WTC11 (cell line): ENCODE data around the gene TOMM6. TPM values are rescaled to one million over a fixed set of nuclear protein-coding genes. Genes with fewer than 3 reads are reported as not detected.
A peak's percentile ranks its signal among the peaks of the same experiment; 100 is the strongest.

Experiments used
- ATAC-seq: fragments of 200-7000 bp; cut with Tn5 transposase; 2 replicates; pipeline ENCODE4 v1.10.0; 2021; ENCODE audit warnings: mild to moderate bottlenecking, moderate library complexity
- CTCF ChIA-PET: fragments of 300-600 bp; sonication (Branson Sonifier 250); formaldehyde crosslinking; loops from one replicate; lab custom pipeline; 2021; ENCODE audit warnings: antibody characterized with exemption; lab: Charles Lee
- POLR2A ChIA-PET: fragments of 350-600 bp; sonication (Branson Sonifier 250); formaldehyde crosslinking; loops from one replicate; lab custom pipeline; 2021; ENCODE audit warnings: antibody characterized with exemption; lab: Charles Lee
- DNase-seq: peaks from one replicate; pipeline ENCODE4 v3.0.0; 2021; ENCODE audit warnings: low spot score
- H3K27ac Mint-ChIP-seq: 2 replicates; pipeline ENCODE4 v1.8.0; 2021; ENCODE audit warnings: mixed read lengths
- H3K27me3 Mint-ChIP-seq: 2 replicates; pipeline ENCODE4 v1.8.0; 2021; ENCODE audit warnings: low read depth, mild to moderate bottlenecking, moderate library complexity, mixed read lengths
- H3K36me3 Mint-ChIP-seq: 2 replicates; pipeline ENCODE4 v1.8.0; 2021; ENCODE audit warnings: mixed read lengths
- H3K4me1 Mint-ChIP-seq: 2 replicates; pipeline ENCODE4 v1.8.0; 2022; ENCODE audit warnings: mixed read lengths
- H3K4me3 Mint-ChIP-seq: 2 replicates; pipeline ENCODE4 v1.8.0; 2021; ENCODE audit warnings: mild to moderate bottlenecking, moderate library complexity, mixed read lengths
- H3K9me3 Mint-ChIP-seq: 2 replicates; pipeline ENCODE4 v1.8.0; 2021; ENCODE audit warnings: mixed read lengths
- ATF3 ChIP-seq: sonication (generic); formaldehyde crosslinking; conservative IDR thresholded peaks from 2 replicates; pipeline ENCODE4 v1.8.1; 2022; ENCODE audit warnings: mild to moderate bottlenecking, missing genetic modification reagents
- CREM ChIP-seq: sonication (generic); formaldehyde crosslinking; IDR thresholded peaks from 2 replicates; pipeline ENCODE4 v1.8.1; 2022; ENCODE audit warnings: mild to moderate bottlenecking, missing genetic modification reagents, moderate library complexity
- CTCF ChIP-seq: fragments of 200-600 bp; IDR thresholded peaks from 2 replicates; pipeline ENCODE4 v1.8.0; 2022; ENCODE audit warnings: antibody characterized with exemption
- E2F1 ChIP-seq: sonication (generic); formaldehyde crosslinking; IDR thresholded peaks from 2 replicates; pipeline ENCODE4 v1.8.0; 2022; ENCODE audit warnings: mild to moderate bottlenecking, missing genetic modification reagents
- E2F4 ChIP-seq: sonication (generic); formaldehyde crosslinking; IDR thresholded peaks from 2 replicates; pipeline ENCODE4 v1.8.1; 2022; ENCODE audit warnings: low read depth, mild to moderate bottlenecking, moderate library complexity, missing genetic modification reagents, borderline replicate concordance
- ESRRA ChIP-seq: sonication (generic); formaldehyde crosslinking; IDR thresholded peaks from 2 replicates; pipeline ENCODE4 v1.8.1; 2022; ENCODE audit warnings: mild to moderate bottlenecking, missing genetic modification reagents, borderline replicate concordance
- FOXK1 ChIP-seq: sonication (generic); formaldehyde crosslinking; IDR thresholded peaks from 2 replicates; pipeline ENCODE4 v1.8.0; 2022; ENCODE audit warnings: mild to moderate bottlenecking, moderate library complexity, missing genetic modification reagents
- GABPB1 ChIP-seq: sonication (generic); formaldehyde crosslinking; IDR thresholded peaks from 2 replicates; pipeline ENCODE4 v1.8.1; 2023; ENCODE audit warnings: mild to moderate bottlenecking, missing genetic modification reagents
- HMGA2 ChIP-seq: fragments of 250-450 bp; sonication (Bioruptor Pico); IDR thresholded peaks from 2 replicates; pipeline ENCODE4 v1.4.0; 2021; ENCODE audit warnings: mild to moderate bottlenecking, moderate library complexity
- IRF2 ChIP-seq: sonication (generic); formaldehyde crosslinking; IDR thresholded peaks from 2 replicates; pipeline ENCODE4 v1.8.0; 2022; ENCODE audit warnings: low read depth, missing genetic modification reagents, borderline replicate concordance
- JUN ChIP-seq: sonication (generic); formaldehyde crosslinking; IDR thresholded peaks from 2 replicates; pipeline ENCODE4 v1.8.0; 2023; ENCODE audit warnings: mild to moderate bottlenecking, missing genetic modification reagents
- KAT7 ChIP-seq: sonication (generic); formaldehyde crosslinking; IDR thresholded peaks from 2 replicates; pipeline ENCODE4 v1.8.1; 2023; ENCODE audit warnings: missing genetic modification reagents, mild to moderate bottlenecking, borderline replicate concordance
- MAX ChIP-seq: sonication (generic); formaldehyde crosslinking; IDR thresholded peaks from 2 replicates; pipeline ENCODE4 v1.8.0; 2022; ENCODE audit warnings: mild to moderate bottlenecking, missing genetic modification reagents
- MYBL2 ChIP-seq: sonication (generic); formaldehyde crosslinking; IDR thresholded peaks from 2 replicates; pipeline ENCODE4 v1.8.1; 2023; ENCODE audit warnings: mild to moderate bottlenecking, moderate library complexity, missing genetic modification reagents
- NR1H2 ChIP-seq: sonication (generic); formaldehyde crosslinking; IDR thresholded peaks from 2 replicates; pipeline ENCODE4 v1.9.0; 2021; ENCODE audit warnings: mild to moderate bottlenecking, moderate library complexity, missing genetic modification reagents
- NR2C2 ChIP-seq: sonication (generic); formaldehyde crosslinking; IDR thresholded peaks from 2 replicates; pipeline ENCODE4 v1.8.0; 2022; ENCODE audit warnings: mild to moderate bottlenecking, missing genetic modification reagents
- RELA ChIP-seq: sonication (generic); formaldehyde crosslinking; IDR thresholded peaks from 2 replicates; pipeline ENCODE4 v1.8.1; 2022; ENCODE audit warnings: missing genetic modification reagents, mild to moderate bottlenecking, borderline replicate concordance
- SMAD3 ChIP-seq: sonication (generic); formaldehyde crosslinking; IDR thresholded peaks from 2 replicates; pipeline ENCODE4 v1.8.0; 2022; ENCODE audit warnings: missing genetic modification reagents, mild to moderate bottlenecking, borderline replicate concordance
- SP1 ChIP-seq: sonication (generic); formaldehyde crosslinking; conservative IDR thresholded peaks from 2 replicates; pipeline ENCODE4 v1.8.1; 2022; ENCODE audit warnings: missing genetic modification reagents
- TEAD4 ChIP-seq: sonication (generic); formaldehyde crosslinking; IDR thresholded peaks from 2 replicates; pipeline ENCODE4 v1.8.0; 2022; ENCODE audit warnings: mild to moderate bottlenecking, missing genetic modification reagents
- ZMAT4 ChIP-seq: fragments of 250-450 bp; sonication (Bioruptor Pico); IDR thresholded peaks from 2 replicates; pipeline ENCODE4 v1.9.0; 2021; ENCODE audit warnings: mild to moderate bottlenecking
- ZNF121 ChIP-seq: sonication (generic); formaldehyde crosslinking; IDR thresholded peaks from 2 replicates; pipeline ENCODE4 v1.8.0; 2023; ENCODE audit warnings: missing genetic modification reagents
- ZNF263 ChIP-seq: sonication (generic); formaldehyde crosslinking; IDR thresholded peaks from 2 replicates; pipeline ENCODE4 v1.8.1; 2022; ENCODE audit warnings: low read depth, mild to moderate bottlenecking, moderate library complexity, missing genetic modification reagents
- ZNF423 ChIP-seq: fragments of 250-450 bp; sonication (Bioruptor Pico); IDR thresholded peaks from 2 replicates; pipeline ENCODE4 v2.1.2; 2022; ENCODE audit warnings: mild to moderate bottlenecking, moderate library complexity
- total RNA-seq: library from RNA; stranded (reverse); gene quantifications from 3 replicates; pipeline ENCODE4 v1.2.3, GENCODE V29; 2021

TOMM6 gene
- total RNA-seq, 1 experiment from 2014 or later, result 233 TPM

- CTCF ChIA-PET, result interaction anchor here (0.9 to 1.0 kb wide), 2 partner anchors 12 to 19 kb away, joined by 3 read pairs; partner anchors contain the start of gene FRS3
- H3K27ac Mint-ChIP-seq, result no peak overlapping the region; the same call in 1 of the 2 replicates
- peaks cover 3% of the 10 kb centered on the region; the same call in 1 of the 2 replicates for H3K36me3 Mint-ChIP-seq
- H3K4me1 Mint-ChIP-seq, result peaks cover 12% of the 10 kb centered on the region
- H3K27me3 Mint-ChIP-seq, result no peaks in the 10 kb centered on the region
- no peak; the same call in 1 of the 2 replicates for ATAC-seq
- POLR2A ChIA-PET, result no interaction called here
- H3K9me3 Mint-ChIP-seq, result no peaks in the 10 kb centered on the region
- no peak for DNase-seq
- no peak overlapping the region for H3K4me3 Mint-ChIP-seq
- TF ChIP-seq MYBL2 (CRISPR knock-in tag), result no peak
- TF ChIP-seq SP1 (CRISPR knock-in tag), result no peak
- TF ChIP-seq ZNF423 (CRISPR knock-in tag), result no peak
- no peak for TF ChIP-seq E2F1
- TF ChIP-seq E2F4 (CRISPR knock-in tag), result no peak
- TF ChIP-seq GABPB1 (CRISPR knock-in tag), result 0 out of 2 replicates have a peak, but pooled peaks have one; percentile 32
Observed at GRCh38 chr6:41767112-41767833, 20.2 kb upstream of the TOMM6 start.

GRCh38 chr6:41768545-41769308, 18.8 kb upstream of the TOMM6 start:
- peaks cover 5% of the 10 kb centered on the region; the same call in 1 of the 2 replicates for H3K36me3 Mint-ChIP-seq
- ChIA-PET POLR2A (interaction anchor here (0.6 kb wide), 1 partner anchor 20 kb away, joined by 4 read pairs; no protein-coding TSS in a partner anchor), CTCF (interaction anchor here (0.7 to 2.3 kb wide), 3 partner anchors 11 to 63 kb away, joined by 3 to 14 read pairs (median 3); partner anchors contain the start of genes FRS3 and TOMM6)
- H3K4me1 Mint-ChIP-seq, result peaks cover 12% of the 10 kb centered on the region
- no peak for TF ChIP-seq MAX (CRISPR knock-in tag)
- no peak for TF ChIP-seq RELA (CRISPR knock-in tag)
- TF ChIP-seq KAT7 (CRISPR knock-in tag), result no peak
- no peak for TF ChIP-seq JUN (CRISPR knock-in tag)
- TF ChIP-seq NR2C2, result no peak
- no peak for TF ChIP-seq ZNF263
- TF ChIP-seq FOXK1 (CRISPR knock-in tag), result no peak
- TF ChIP-seq HMGA2 (CRISPR knock-in tag), result no peak
- no peak for TF ChIP-seq ATF3 (CRISPR knock-in tag)
- no peak for TF ChIP-seq E2F1
- no peak for TF ChIP-seq CTCF
- no peak for TF ChIP-seq ESRRA (CRISPR knock-in tag)
- no peak for TF ChIP-seq SMAD3
- no peak for TF ChIP-seq IRF2 (CRISPR knock-in tag)
- TF ChIP-seq ZMAT4 (CRISPR knock-in tag), result no peak
- no peak for TF ChIP-seq CREM (CRISPR knock-in tag)
- TF ChIP-seq ZNF121 (CRISPR knock-in tag), result no peak
- TF ChIP-seq NR1H2 (CRISPR knock-in tag), result no peak
- TF ChIP-seq TEAD4, result no peak
- H3K4me3 Mint-ChIP-seq, result no peak overlapping the region
- DNase-seq (no peak), ATAC-seq (no peak)
- no peaks in the 10 kb centered on the region for H3K27me3 Mint-ChIP-seq
- H3K27ac Mint-ChIP-seq, result peak overlapping the region; percentile 71; the same call in 1 of the 2 replicates
- no peaks in the 10 kb centered on the region for H3K9me3 Mint-ChIP-seq
